ENCODE data around the gene YDJC. TPM values are rescaled to one million over a fixed set of nuclear protein-coding genes. Genes with fewer than 3 reads are reported as not detected.

YDJC gene
- total and polyA plus RNA-seq, 2 of the 13 experiments (the other 11 are each of a cell fraction or from before 2014, with no cell fraction given), result 15.3 to 32.0 TPM

DNA sequence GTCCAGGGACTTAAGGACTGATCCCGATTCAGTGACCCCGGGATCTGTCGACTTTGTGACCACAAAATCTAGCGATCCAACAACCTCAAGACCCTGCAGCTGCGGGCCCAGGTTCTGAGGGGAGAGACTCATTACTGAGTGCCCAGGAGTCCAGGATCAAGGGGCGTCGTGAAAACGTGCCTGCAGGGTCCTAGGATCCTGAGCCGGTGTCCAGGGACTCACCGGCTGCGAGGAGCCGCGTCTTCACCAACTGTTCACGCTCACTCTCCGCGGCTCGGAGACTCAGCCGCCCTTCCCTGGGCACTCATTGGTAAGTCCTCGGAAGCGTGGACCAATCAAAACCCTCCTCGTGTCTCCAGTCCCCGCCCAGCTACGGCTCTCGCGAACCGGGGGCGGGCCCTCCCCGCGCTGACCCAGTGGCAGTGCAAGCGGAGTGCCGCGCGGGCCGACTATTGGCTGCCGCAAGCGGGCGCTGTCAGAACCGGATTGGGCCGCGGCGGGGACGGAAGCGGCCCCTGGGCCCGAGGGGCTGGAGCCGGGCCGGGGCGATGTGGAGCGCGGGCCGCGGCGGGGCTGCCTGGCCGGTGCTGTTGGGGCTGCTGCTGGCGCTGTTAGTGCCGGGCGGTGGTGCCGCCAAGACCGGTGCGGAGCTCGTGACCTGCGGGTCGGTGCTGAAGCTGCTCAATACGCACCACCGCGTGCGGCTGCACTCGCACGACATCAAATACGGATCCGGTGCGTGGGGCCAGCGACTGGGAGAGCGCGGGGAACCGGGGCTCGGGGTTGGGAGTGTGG, 12.2 kb upstream of the YDJC start, which contains the start of gene SDF2L1 (continued):
- TF ChIP-seq, protein P1, sequence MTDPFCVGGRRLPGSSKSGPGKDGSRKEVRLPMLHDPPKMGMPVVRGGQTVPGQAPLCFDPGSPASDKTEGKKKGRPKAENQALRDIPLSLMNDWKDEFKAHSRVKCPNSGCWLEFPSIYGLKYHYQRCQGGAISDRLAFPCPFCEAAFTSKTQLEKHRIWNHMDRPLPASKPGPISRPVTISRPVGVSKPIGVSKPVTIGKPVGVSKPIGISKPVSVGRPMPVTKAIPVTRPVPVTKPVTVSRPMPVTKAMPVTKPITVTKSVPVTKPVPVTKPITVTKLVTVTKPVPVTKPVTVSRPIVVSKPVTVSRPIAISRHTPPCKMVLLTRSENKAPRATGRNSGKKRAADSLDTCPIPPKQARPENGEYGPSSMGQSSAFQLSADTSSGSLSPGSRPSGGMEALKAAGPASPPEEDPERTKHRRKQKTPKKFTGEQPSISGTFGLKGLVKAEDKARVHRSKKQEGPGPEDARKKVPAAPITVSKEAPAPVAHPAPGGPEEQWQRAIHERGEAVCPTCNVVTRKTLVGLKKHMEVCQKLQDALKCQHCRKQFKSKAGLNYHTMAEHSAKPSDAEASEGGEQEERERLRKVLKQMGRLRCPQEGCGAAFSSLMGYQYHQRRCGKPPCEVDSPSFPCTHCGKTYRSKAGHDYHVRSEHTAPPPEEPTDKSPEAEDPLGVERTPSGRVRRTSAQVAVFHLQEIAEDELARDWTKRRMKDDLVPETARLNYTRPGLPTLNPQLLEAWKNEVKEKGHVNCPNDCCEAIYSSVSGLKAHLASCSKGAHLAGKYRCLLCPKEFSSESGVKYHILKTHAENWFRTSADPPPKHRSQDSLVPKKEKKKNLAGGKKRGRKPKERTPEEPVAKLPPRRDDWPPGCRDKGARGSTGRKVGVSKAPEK (CRISPR knock-in tag; IDR thresholded peaks at IDR 0.05; ENCODE audit: borderline replicate concordance), result no peak
- TF ChIP-seq FOSL1 (CRISPR knock-in tag; IDR thresholded peaks at IDR 0.05; ENCODE audit: borderline replicate concordance) (no peak), CREB1 (IDR thresholded peaks at IDR 0.05) (peak; percentile 84), CREB1 (CRISPR knock-in tag; IDR thresholded peaks at IDR 0.05) (peak; percentile 80), KDM5B (CRISPR knock-in tag; IDR thresholded peaks at IDR 0.05; ENCODE audit: borderline replicate concordance) (peak; percentile 28; the same call in 1 of the 2 replicates), ELF1 (CRISPR knock-in tag; IDR thresholded peaks at IDR 0.05) (peak; percentile 72), STAG1 (CRISPR knock-in tag; IDR thresholded peaks at IDR 0.05) (no peak), DPF2 (CRISPR knock-in tag; IDR thresholded peaks at IDR 0.05; ENCODE audit: borderline replicate concordance, low read depth) (no peak), TAF1 (CRISPR knock-in tag; IDR thresholded peaks at IDR 0.05) (peak; percentile 78), ZNF614 (CRISPR knock-in tag; IDR thresholded peaks at IDR 0.05; ENCODE audit: borderline replicate concordance) (no peak), KLF9 (CRISPR knock-in tag; IDR thresholded peaks at IDR 0.05; ENCODE audit: low read depth) (no peak), ZKSCAN1 (IDR thresholded peaks at IDR 0.05; ENCODE audit: low read length) (no peak), ZNF549 (CRISPR knock-in tag; IDR thresholded peaks at IDR 0.05) (no peak), ZNF557 (CRISPR knock-in tag; IDR thresholded peaks at IDR 0.05) (no peak), PLRG1 (conservative IDR thresholded peaks at IDR 0.05) (no peak), STAT5B (CRISPR knock-in tag; IDR thresholded peaks at IDR 0.05) (no peak), RFX5 (IDR thresholded peaks at IDR 0.05; ENCODE audit: low read depth, low read length) (peak; percentile 88), BHLHE40 (IDR thresholded peaks at IDR 0.05; ENCODE audit: low read length) (0 out of 2 replicates have a peak, but pooled peaks have one; percentile 4), SRF (IDR thresholded peaks at IDR 0.05; ENCODE audit: low read depth, low read length) (no peak), ZNF263 (CRISPR knock-in tag; IDR thresholded peaks at IDR 0.05) (peak; percentile 45; the same call in 1 of the 2 replicates), HDAC1 (CRISPR knock-in tag; IDR thresholded peaks at IDR 0.05) (no peak; the same call in none of the 2 replicates), ZNF235 (CRISPR knock-in tag; IDR thresholded peaks at IDR 0.05; ENCODE audit: borderline replicate concordance) (no peak)
- TF ChIP-seq, protein P2, sequence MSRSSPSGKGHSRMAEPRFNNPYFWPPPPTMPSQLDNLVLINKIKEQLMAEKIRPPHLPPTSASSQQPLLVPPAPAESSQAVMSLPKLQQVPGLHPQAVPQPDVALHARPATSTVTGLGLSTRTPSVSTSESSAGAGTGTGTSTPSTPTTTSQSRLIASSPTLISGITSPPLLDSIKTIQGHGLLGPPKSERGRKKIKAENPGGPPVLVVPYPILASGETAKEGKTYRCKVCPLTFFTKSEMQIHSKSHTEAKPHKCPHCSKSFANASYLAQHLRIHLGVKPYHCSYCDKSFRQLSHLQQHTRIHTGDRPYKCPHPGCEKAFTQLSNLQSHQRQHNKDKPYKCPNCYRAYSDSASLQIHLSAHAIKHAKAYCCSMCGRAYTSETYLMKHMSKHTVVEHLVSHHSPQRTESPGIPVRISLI (CRISPR knock-in tag; IDR thresholded peaks at IDR 0.05; ENCODE audit: borderline replicate concordance), result no peak; the same call in 1 of the 2 replicates
- TF ChIP-seq, protein P3, sequence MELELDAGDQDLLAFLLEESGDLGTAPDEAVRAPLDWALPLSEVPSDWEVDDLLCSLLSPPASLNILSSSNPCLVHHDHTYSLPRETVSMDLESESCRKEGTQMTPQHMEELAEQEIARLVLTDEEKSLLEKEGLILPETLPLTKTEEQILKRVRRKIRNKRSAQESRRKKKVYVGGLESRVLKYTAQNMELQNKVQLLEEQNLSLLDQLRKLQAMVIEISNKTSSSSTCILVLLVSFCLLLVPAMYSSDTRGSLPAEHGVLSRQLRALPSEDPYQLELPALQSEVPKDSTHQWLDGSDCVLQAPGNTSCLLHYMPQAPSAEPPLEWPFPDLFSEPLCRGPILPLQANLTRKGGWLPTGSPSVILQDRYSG (CRISPR knock-in tag; IDR thresholded peaks at IDR 0.05), result no peak
- TF ChIP-seq, protein P4, sequence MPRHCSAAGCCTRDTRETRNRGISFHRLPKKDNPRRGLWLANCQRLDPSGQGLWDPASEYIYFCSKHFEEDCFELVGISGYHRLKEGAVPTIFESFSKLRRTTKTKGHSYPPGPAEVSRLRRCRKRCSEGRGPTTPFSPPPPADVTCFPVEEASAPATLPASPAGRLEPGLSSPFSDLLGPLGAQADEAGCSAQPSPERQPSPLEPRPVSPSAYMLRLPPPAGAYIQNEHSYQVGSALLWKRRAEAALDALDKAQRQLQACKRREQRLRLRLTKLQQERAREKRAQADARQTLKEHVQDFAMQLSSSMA (CRISPR knock-in tag; IDR thresholded peaks at IDR 0.05), result no peak
- TF ChIP-seq, protein P5, sequence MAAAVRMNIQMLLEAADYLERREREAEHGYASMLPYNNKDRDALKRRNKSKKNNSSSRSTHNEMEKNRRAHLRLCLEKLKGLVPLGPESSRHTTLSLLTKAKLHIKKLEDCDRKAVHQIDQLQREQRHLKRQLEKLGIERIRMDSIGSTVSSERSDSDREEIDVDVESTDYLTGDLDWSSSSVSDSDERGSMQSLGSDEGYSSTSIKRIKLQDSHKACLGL (CRISPR knock-in tag; IDR thresholded peaks at IDR 0.05), result peak; percentile 21; the same call in 1 of the 2 replicates
